OCI-M1 (cell line): Measurements from ENCODE around the gene IGF2BP3.

Source experiments
- DNase-seq: peaks from one replicate; lab custom pipeline; 2025; lab: John Stamatoyannopoulos, UW

The IGF2BP3 gene

GRCh38 chr7:23294549-23295400, 175.5 kb downstream of the IGF2BP3 start:
- DNase-seq, result no peak

GRCh38 chr7:23293500-23294073, 176.7 kb downstream of the IGF2BP3 start:
- DNase-seq, result no peak

- DNase-seq, result no peak
These were observed 177.7 kb downstream of the IGF2BP3 start for GRCh38 chr7:23292623-23293022.

- no peak for DNase-seq
These were observed 178.2 kb downstream of the IGF2BP3 start for GRCh38 chr7:23291957-23292560.

GRCh38 chr7:23290993-23291392, 179.3 kb downstream of the IGF2BP3 start:
- DNase-seq, result no peak

- DNase-seq, result no peak
These were observed 182.7 kb downstream of the IGF2BP3 start for GRCh38 chr7:23287612-23288011.

- DNase-seq, result no peak
These were observed 184.3 kb downstream of the IGF2BP3 start for GRCh38 chr7:23285657-23286646.

- no peak for DNase-seq
These were observed 185.4 kb downstream of the IGF2BP3 start for GRCh38 chr7:23284871-23285270.

GRCh38 chr7:23283086-23283485, 187.2 kb downstream of the IGF2BP3 start:
- DNase-seq, result no peak

- no peak for DNase-seq
These were observed 190.3 kb downstream of the IGF2BP3 start for GRCh38 chr7:23279819-23280525.

GRCh38 chr7:23277359-23277989, 192.8 kb downstream of the IGF2BP3 start:
- peak; percentile 82 for DNase-seq

GRCh38 chr7:23276947-23277346, 193.3 kb downstream of the IGF2BP3 start:
- no peak for DNase-seq

GRCh38 chr7:23276376-23276775, 193.9 kb downstream of the IGF2BP3 start:
- DNase-seq, result peak; percentile 42

GRCh38 chr7:23275912-23276311, 194.4 kb downstream of the IGF2BP3 start:
- DNase-seq, result no peak

- DNase-seq, result peak; percentile 96
These were observed 197.1 kb downstream of the IGF2BP3 start for GRCh38 chr7:23273141-23273599.

GRCh38 chr7:23272275-23272674, 198.0 kb downstream of the IGF2BP3 start:
- DNase-seq, result no peak

- DNase-seq, result no peak
These were observed 201.5 kb downstream of the IGF2BP3 start for GRCh38 chr7:23268746-23269145.

- no peak for DNase-seq
These were observed 202.1 kb downstream of the IGF2BP3 start for GRCh38 chr7:23268167-23268566.

GRCh38 chr7:23267357-23267756, 202.9 kb downstream of the IGF2BP3 start:
- DNase-seq, result no peak

- DNase-seq, result no peak
These were observed 203.4 kb downstream of the IGF2BP3 start for GRCh38 chr7:23266918-23267317.
